Lower leg skin (tissue), 3 donors: ENCODE results near the gene OR13C5.

Experiments used
- CTCF ChIP-seq, 3 donors: fragments of 450-650 bp; IDR thresholded peaks; one replicate each; pipeline ENCODE4 v1.5.1; 2016; ENCODE audit warnings: antibody characterized with exemption in 3 of 3, mild to moderate bottlenecking in 3 of 3, moderate library complexity in 2 of 3
- POLR2A ChIP-seq, 2 donors: fragments of 450-650 bp; IDR thresholded peaks; one replicate each; pipeline ENCODE4 v1.6.1; 2016 to 2017; ENCODE audit warnings: antibody characterized with exemption in 2 of 2, mild to moderate bottlenecking in 1 of 2, moderate library complexity in 1 of 2

GRCh38 chr9:104618104-104618503, 18.9 kb upstream of the OR13C5 start, which contains the start of gene OR13C9:
- TF ChIP-seq CTCF (IDR thresholded peaks at IDR 0.05) (no peak), POLR2A (IDR thresholded peaks at IDR 0.05) (no peak)
